Renal cortical epithelial cell (primary cell): Measurements from ENCODE around the gene GRM7. TPM values are rescaled to one million over a fixed set of nuclear protein-coding genes. Genes with fewer than 3 reads are reported as not detected.

Experiments used
- DNase-seq: peaks from one replicate; pipeline ENCODE4 v3.0.0-alpha.2; 2011; ENCODE audit warnings: low read depth
- total RNA-seq: library from RNA; depleted of rRNA; stranded (reverse); fragments of >200 nt; gene quantifications from 2 replicates; pipeline ENCODE4 v1.2.3, GENCODE V29; 2014

The GRM7 gene
- total RNA-seq, 1 donor from 2014 or later, result not detected

DNA sequence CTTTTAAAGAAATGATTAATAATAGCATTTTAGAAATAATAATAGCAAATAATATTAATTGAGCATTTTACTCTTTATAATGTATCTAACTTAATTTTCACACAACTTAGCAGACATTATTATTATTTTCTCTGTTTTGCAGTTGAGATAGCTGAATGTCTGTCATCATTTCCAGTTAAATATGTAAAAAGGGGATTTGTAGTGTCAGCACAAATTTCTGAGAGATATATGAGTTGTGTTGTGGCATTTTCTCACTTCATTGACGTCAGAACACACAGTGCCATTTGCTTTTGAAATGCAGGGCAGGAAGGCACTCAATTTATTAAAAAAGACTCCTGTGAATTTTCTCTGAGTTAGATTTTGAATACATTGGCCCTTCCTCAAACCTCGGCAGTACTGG, 111.0 kb downstream of the GRM7 start:
- DNase-seq, result no peak

DNA sequence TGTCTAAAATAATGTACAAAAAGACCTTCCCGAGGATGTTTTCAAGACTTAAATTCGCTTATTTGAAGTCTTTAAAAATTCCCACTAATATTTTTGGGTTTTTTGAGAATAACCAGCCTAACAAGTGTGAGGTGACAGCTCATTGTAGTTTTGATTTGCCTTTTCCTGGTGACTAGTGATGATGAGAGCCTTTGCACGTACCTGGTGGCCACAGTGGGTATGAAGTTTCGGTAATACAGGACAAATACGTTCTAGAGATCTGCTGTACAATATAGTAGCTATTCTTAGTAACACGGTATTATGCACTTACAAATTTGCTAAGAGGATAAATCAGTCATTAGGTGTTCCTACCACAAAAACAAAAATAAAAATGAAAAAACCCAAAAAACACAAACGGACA, 124.9 kb downstream of the GRM7 start:
- DNase-seq, result no peak

DNA sequence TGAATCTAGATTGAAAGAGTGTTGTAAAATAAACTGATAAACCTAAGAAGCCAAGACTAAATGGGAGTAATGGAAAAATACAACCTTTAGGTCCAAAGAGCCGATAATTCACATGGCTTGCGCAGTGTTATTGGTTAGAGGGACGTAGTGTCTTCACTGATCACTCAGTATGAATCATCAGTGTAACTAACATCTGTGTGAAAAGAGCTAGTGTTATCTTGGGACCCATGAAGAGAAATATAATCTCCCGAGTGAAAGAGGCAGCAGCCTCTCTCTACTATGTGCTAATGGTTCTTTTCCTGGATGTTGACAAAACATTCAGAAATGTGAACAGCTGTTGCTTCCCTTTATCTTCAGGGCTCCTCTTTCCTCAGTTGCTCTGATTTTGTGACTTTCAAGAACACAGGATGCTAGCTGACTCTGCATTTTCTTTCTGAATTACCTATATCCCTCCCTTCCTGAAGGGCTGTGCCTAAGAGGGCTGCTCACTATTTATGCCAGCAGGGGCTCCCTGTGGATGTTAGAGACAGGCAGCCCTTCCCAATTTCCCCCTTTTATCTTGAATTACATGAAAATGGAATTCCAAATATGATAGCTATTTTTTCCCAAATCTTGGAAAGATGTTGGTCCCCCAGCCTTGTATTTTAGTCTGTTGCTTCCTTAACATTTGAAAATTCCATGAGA, 128.8 kb downstream of the GRM7 start:
- DNase-seq, result no peak

DNA sequence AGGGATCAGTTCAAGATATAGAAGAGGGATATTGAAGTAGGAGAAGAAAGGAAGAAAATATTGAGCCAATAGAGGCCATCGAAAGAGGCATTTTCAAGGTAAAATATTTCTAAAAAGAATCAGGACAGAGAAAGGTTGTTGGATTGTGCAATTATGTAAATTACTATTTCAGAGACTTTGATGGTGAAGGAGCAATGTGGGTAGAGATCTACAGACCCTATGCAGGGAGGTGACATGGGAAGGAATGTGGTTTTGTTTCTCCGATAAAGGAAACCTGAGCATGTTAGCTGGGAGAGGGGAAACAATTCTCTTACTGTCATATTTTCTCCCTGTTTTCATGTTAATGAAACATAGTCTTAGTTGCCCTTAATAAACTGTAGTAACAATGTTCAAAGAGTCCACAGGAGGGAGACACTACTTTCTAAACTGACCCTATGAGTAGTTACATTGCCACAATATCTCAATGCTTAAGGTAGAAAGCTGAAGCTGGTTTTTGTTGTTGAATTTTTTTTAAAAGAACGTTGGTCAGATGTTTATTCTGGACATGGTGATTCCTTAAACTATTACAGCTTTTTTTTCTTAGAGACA, 133.3 kb downstream of the GRM7 start:
- DNase-seq, result peak; percentile 60

DNA sequence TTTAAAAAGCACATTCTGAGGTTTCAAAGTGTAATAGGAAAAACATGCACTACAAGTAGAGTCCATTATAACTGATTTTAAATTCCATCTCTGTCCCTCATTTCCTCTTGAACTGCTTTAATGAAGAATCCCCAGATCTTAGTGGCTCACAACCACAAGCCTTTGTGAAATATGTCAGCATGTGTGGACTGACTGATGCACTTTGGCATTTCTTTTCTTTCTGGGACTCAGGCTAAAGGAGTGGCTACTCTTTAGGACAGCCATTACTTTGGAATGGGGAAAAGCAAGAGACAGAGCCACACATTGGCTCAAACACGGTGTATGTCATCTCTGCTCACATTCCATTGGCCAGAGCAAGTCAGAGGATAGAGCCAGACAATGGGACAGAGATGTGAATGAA, 139.6 kb downstream of the GRM7 start:
- peak; percentile 26 for DNase-seq

DNA sequence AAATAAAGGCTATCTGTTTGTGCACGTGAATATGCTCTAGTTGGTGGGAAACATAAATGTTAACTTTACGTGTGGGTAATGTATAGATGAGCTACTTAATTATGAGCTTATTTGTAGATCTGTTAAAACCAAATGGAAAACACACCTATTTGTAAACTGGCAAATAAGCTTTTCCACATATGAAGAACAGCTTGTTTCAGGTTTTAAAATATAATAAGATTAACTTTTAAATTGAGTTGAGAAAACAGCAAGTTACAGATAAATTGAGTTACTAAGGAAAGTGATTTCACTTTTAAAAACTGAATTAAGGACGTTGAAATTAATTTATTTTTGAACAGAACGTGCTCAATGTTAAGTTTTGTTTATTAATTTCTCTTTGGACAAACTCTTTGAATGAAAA, 140.5 kb downstream of the GRM7 start:
- no peak for DNase-seq

DNA sequence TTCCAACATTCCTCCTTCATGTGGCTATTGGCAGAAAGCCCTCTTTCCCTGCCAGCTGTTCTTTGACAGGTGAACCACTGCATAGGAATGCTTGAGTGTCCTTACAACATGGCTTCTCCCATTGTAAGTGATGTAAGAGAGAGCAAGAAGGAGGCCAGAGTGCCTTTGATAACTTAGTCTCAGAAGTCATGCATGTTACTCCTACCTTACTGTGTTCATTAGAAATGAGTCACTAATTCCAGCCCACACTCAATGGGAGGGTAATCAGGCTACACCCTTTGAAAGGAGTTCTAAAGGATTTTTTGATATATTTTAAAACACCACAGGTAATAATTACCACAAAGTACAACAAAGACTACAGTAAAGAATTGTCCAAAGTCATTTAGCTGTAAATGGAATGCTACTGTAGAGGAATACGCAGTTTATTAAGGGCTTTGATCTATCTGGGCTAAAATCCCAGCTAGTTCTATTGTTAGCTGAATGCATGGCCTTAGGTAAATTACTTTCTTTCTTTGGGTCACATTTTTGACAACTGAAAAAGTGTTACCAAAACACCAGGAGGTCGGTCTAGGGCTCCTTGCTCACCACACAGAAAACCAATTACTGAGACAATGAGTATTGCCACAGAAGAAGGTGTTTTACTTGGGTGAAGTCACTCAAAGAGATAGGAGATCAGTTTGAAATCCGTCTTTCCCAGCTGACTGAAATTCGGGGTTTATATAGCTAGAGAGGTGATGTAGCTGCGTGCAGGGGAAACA, 154.9 kb downstream of the GRM7 start:
- peak; percentile 92 for DNase-seq

DNA sequence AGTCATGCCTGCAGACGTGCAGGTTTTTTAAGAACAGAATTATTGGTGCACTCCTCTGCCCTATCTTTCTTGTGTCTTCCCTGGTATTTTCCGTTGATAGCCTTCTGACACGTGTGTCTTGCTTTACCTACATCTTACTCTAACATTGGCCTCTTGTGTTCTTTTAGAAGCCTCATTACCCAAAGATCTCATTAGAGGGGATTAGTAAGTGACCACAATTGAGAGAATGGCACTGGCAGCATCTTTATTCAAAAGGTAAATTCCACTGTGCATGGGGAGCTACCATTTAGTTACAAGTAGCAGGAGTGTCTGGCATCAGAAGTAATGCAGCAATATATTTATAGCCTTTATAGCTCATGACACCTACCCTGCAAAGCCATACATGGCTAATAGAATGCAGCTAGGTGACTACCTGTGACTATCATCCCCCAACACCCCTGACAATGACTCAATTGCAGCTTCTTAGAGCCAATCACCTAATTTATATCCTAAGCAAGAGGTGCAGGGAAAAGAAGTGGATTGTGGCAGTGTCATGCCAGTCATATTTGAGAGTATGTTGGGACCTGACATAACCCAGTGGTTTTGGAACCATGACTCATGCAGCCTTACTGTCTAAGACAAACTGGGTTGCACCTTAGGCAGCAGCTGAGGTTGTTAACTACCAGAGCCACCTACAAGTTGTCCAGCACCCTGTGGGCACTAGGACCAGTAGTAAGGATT, 164.8 kb downstream of the GRM7 start:
- peak; percentile 43 for DNase-seq

DNA sequence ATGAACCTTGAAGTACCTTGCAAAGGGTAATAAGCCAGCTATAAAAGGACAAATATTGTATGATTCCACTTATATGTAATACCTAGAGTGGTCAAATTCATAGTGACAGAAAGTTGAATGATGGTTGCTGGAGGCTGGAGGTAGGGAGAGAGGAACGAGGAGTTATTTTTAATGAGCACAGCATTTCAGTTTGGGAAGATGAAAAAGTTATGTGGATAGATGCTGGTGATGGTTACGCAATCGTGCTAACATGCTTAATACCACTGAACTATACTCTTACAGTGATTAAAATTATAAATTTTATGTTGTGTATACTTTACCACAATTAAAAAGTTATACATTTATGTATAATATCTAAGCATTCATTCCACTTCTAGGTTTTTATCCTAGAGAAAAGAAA, 168.6 kb downstream of the GRM7 start:
- DNase-seq, result no peak

DNA sequence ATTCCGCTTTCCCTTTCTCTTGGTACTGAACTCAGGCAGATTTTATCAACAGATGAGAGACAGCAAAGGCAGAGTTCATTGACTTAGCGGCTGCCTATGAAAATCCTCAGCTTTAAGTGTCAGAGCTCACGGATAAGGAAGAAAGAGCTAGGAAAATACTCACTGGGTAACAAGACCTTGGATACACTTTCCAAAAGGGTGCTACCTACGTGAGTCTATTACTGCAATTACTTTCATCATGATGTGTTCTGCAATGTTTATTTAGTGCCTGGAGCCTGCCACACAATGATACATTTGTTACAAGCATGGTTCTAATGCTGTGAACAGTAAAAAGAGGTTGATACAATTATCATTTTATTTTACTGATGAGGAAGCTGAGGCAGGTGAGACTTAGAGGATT, 177.5 kb downstream of the GRM7 start:
- DNase-seq, result no peak

DNA sequence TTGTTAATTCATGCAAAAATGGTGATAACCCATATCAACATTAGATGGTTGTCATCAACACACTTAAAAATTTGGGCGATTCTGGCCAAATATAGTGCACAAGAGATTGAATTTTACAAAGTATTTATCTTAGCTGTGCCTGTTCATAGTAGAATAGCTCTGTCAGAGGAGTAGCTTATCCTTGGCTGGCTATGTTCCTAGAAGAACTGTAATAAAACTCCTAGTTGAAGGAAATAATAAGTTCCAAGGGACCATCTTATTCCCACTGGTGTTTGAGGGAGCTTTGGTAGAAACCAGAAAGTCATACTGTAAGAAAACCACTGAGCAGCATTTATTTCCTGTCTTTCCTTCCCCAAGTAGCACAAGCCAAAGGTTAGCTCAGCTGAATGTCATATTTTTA, 201.8 kb downstream of the GRM7 start:
- DNase-seq, result no peak

DNA sequence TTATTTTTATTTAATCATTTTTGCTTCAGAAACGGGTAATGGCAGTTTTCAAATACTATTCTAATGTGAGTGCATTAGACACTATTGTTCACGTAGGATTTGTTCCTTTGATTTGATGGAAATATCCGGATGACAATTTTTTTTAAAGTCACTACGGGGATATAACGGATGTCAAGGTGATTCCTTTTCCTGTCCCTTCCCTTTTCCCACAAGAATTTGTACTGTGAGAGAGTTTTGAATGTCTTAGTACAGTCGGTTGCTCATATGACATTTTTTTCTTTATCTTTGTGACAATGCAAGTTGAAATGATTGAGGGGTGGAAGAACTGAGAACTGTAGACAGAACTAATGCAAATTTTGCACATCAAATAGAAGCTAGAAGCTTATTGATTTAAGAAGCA, 209.5 kb downstream of the GRM7 start:
- DNase-seq, result no peak

DNA sequence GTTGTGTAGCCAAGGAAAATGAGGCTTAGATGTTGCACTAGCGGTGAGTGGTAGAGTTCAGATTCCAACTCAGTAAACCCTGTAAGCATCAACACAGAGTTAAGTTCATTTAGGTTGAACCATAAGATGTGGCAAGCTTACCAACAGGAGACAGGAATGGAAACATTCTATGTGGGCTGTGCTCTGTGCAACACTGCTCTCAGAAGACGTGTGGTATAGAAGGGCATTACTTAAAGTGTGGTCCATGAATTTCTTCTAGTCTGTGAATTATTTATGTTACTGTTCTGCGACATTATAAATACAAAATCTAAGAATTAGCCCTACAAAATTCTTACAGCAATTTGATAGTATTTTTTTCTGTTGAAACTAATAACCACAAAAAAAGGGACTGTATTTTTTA, 213.3 kb downstream of the GRM7 start:
- DNase-seq, result no peak

DNA sequence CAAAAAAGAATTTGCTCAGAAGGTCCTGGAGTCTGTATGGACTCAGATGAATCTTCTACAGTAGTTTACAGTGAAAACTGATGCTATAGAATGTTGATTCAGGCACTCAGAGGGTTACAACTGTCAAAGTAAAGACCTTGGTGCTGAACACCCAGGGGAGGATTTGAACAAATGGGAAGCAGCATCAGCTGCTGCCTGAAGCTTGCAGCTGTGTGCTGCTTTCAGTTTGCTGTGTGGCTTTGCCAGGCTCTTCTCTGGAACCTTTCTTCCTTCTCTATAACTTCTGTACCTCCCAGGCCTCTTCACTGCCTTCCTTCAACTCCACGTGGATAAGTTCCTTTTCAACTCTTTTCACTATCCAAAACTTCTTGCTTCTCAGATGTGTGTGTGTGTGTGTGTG, 214.2 kb downstream of the GRM7 start:
- DNase-seq, result no peak

DNA sequence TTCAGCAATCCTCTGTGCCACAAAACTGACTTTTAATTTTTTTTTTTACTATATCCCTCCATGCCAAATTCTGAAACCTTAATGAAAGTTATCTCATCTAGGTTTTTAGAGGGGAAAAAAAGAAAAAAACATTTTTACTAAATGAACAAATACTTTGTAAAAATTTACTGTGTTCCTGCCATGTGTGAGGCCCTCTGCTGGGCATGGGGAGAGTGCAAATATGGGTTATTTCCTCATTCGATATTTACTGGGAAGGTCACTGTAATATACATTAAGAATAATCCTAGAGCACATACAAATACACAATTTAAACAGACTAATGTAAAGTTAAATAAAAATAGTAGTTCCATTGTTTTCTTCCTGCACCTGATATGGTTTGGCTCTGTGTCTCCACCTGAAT, 215.0 kb downstream of the GRM7 start:
- DNase-seq, result no peak

DNA sequence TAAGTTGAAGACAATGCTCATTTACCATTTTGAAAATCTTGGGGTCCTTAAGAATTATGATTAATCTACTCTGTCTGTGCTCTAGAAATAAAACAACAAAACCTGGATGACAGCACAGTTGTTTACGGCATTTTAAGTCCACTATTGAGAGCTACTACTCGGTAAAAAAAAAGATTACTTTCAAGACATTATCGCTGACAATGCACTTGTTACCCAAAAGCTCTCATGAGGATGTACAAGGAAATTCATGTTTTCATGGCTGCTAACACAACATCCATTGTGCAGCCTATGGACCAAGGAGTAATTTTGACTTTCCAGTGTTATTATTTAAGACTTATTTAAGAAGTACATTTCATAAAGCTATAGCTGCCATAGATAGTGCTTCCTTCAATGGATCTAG, 221.3 kb downstream of the GRM7 start:
- DNase-seq, result no peak

DNA sequence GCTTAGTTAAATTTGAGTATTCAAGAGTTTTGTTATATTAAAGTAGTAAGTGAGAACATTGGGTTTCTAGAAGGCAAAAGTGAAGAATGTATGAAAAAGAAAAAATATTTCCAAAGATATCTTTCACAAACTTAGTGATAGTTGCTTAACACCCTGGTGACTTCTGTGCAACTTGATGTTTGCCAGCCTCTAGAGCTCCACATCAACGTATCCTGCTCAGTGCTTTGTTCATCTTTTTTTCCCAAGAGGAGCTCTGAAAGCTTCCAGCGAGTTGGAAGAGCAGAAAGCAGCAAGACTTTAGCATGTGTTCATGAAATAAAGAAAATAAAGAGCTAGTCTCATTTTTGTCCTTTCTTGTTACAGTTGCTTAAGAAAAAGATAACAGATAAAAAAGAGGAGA, 225.5 kb downstream of the GRM7 start:
- no peak for DNase-seq

DNA sequence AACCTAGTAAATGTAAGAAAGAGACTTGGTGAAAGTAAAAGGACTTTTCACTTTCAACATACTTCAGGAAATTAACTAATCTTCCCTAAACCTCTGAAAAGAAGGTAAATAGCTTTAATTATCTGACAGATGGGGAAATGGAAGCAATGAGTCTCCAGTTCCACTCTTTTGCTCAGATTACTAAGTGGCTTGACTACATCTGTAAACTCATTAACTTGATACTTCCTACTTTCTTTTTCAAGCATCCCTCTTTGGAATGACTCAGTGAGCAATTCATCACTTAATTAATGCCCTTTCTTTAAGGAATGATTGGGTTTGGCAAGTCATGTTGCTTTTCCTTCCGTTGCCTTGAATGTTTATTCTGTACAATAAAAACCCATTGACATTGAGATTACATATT, 234.2 kb downstream of the GRM7 start:
- DNase-seq, result peak; percentile 90

DNA sequence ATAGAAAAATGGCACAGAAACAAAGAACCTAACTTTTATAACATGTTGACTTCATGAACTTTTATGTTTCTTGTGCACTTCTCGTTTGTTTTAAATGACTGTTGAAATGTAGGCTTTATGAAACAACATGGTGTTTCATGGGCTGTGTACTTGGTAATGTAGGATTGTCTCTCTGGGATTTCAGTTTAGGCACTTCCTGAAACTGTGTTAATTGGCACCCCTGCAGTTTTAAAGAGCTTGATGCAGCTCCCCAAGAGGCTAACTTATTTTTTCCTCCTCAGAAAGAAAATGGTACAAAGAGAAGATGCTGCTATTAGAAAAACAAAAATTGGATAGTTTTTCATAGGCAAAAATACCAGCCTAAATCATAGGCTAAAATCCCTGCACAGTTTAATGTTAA, 239.2 kb downstream of the GRM7 start:
- DNase-seq, result no peak

DNA sequence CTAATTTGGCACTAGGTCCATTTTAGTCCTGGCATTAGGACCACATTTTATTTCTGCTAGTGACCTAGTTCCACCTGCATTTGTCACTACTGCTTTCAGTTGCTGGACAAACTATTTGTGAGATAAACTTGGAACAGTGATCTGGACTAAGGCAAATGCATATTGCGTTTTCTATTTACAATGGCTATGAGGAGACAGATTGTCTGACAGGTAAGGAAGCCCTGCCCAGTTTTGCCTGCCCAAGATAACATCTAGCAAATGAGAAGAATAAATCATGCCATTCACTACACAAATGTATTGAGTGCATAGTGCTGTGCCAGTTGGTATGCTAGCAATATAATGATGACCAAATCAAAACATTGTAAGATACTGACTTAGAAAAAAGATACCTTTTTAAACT, 245.7 kb downstream of the GRM7 start:
- no peak for DNase-seq

DNA sequence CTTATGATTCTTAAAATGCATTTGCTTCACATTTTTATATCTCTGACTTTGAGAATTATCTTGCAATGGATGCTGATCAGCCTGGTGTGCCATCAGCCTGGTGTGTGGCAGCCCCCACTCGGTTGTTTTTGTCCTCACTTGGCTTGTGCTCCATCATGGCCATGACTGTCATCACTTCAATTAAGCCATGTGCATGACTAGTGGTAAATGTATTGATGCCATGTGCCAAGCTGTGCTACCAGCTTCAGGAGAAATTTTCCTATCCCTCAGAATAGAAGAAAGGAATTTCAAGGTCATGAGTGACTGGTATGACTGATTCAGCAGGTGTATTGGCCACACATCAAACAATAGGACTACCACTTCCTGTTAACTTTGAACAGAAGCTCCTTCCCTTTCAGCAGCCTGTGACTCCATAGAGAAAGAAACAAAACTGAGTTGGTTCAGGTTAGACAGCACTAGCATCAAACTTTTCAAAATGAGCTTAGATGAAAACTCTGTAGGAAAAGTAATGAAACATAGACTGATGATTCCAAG, 251.7 kb downstream of the GRM7 start:
- peak; percentile 78 for DNase-seq

DNA sequence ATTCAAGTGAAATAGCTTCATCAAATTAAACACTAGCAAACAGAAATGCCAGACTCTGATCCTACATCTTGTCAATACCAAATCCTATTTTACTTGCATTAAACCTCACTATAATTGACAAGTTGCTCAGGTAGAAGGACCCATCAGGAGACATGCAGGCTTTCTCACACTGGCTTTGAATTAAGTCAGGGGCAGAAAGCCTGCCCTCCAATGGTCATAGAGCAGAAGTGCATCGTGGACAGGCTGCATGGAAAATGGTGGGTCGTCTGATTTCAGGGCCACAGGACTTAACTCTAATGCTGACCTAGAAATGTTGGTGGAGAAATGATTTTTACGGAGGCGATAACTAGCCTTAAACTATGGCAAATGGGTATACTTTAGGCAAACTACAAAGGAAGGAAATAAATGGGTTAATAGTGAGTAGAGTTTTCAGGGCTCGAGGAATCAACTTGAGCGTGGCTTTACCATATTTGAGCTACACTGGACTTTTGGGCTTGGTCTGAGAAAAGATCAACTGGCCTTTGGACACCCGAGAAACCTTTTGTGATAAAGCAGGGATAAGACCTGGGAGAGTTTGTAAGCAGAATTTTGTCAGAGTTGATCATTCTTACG, 283.9 kb downstream of the GRM7 start:
- DNase-seq, result peak; percentile 28
